CD14-positive monocyte (primary cell): ENCODE results near the gene CDH8. TPM values are rescaled to one million over a fixed set of nuclear protein-coding genes. Genes with fewer than 3 reads are reported as not detected.
"Not testable (repeated sequence)": the region's sequence is repeated elsewhere in the genome, so short reads cannot be mapped to it uniquely, and the experiment has no call there.

Source experiments
- DNase-seq, 3 donors: peaks; one replicate each; pipeline ENCODE4 v3.0.0-alpha.2; 2011 to 2022
- H2AFZ ChIP-seq: 2 replicates; pipeline ENCODE4 v1.6.0; 2012; ENCODE audit warnings: mild to moderate bottlenecking, low read depth, low read length, inconsistent platforms; ENCODE audit not compliant: insufficient read depth, poor library complexity, severe bottlenecking
- H3K27ac ChIP-seq, 2 donors: 1 replicate in 1 of 2; 2 replicates in 1 of 2; pipeline ENCODE4 v1.5.1; 2012 to 2013; ENCODE audit warnings: low read length in 2 of 2, control low read depth in 1 of 2, inconsistent platforms in 1 of 2, low read depth in 1 of 2, mild to moderate bottlenecking in 1 of 2
- H3K27me3 ChIP-seq, 2 donors: one replicate each; pipeline versions ENCODE4 v1.6.0 to v1.6.1; 2011 to 2013; ENCODE audit warnings: low read length in 2 of 2; ENCODE audit not compliant: control insufficient read depth in 2 of 2, insufficient read depth in 2 of 2
- H3K36me3 ChIP-seq, 2 donors: replicated peaks in 1 of 2; 1 replicate in 1 of 2; 2 replicates in 1 of 2; pipeline versions ENCODE4 v1.5.1 to v1.6.1; 2012 to 2013; ENCODE audit warnings: low read length in 2 of 2, control low read depth in 1 of 2, inconsistent platforms in 1 of 2, mild to moderate bottlenecking in 1 of 2; ENCODE audit not compliant: insufficient read depth in 2 of 2, control insufficient read depth in 1 of 2
- H3K4me1 ChIP-seq, 2 donors: 1 replicate in 1 of 2; 2 replicates in 1 of 2; pipeline versions ENCODE4 v1.5.1 to v1.6.1; 2012 to 2013; ENCODE audit warnings: low read length in 2 of 2, control low read depth in 1 of 2, inconsistent platforms in 1 of 2, mild to moderate bottlenecking in 1 of 2, moderate library complexity in 1 of 2; ENCODE audit not compliant: insufficient read depth in 2 of 2, control insufficient read depth in 1 of 2
- H3K4me2 ChIP-seq: replicated peaks from 2 replicates; pipeline ENCODE3; 2012; ENCODE audit warnings: low read length, moderate library complexity, mild to moderate bottlenecking; ENCODE audit not compliant: poor library complexity, severe bottlenecking; ENCODE audit errors: extremely low read depth
- H3K4me3 ChIP-seq, 3 experiments: fragments of 200-600 bp in 1 of 3; sonication (generic) in 1 of 3; replicated peaks in 1 of 3; 1 replicate in 2 of 3; 2 replicates in 1 of 3; pipeline ENCODE4 v1.5.1; 2011 to 2013; ENCODE audit warnings: low read length in 3 of 3, mild to moderate bottlenecking in 3 of 3, control low read depth in 2 of 3, low read depth in 2 of 3, inconsistent platforms in 1 of 3, moderate library complexity in 1 of 3
- H3K79me2 ChIP-seq: 2 replicates; pipeline ENCODE4 v1.6.0; 2012; ENCODE audit warnings: mild to moderate bottlenecking, control low read depth, inconsistent platforms, low read length, moderate library complexity; ENCODE audit not compliant: insufficient read depth
- H3K9ac ChIP-seq: 2 replicates; pipeline ENCODE4 v1.6.0; 2017; ENCODE audit warnings: low read length, mild to moderate bottlenecking; ENCODE audit not compliant: insufficient read depth, poor library complexity, severe bottlenecking
- H3K9me3 ChIP-seq, 2 donors: replicated peaks in 1 of 2; 1 replicate in 1 of 2; 2 replicates in 1 of 2; pipeline versions ENCODE4 v1.5.1 to v1.6.1; 2012 to 2013; ENCODE audit warnings: low read length in 2 of 2, control low read depth in 1 of 2; ENCODE audit not compliant: control insufficient read depth in 1 of 2, insufficient read depth in 1 of 2
- H4K20me1 ChIP-seq: 2 replicates; pipeline ENCODE4 v1.6.0; 2012; ENCODE audit warnings: mild to moderate bottlenecking, low read length, control low read depth, moderate library complexity; ENCODE audit not compliant: insufficient read depth
- H3K27ac Mint-ChIP-seq, 7 donors: one replicate each; pipeline ENCODE4 v1.8.0; 2020; ENCODE audit warnings: mild to moderate bottlenecking in 7 of 7, mixed read lengths in 7 of 7, moderate library complexity in 6 of 7, inconsistent platforms in 2 of 7
- H3K27me3 Mint-ChIP-seq, 3 donors: one replicate each; pipeline ENCODE4 v1.8.0; 2021 to 2022; ENCODE audit warnings: low read depth in 3 of 3, mild to moderate bottlenecking in 3 of 3, mixed read lengths in 3 of 3, moderate library complexity in 3 of 3, inconsistent platforms in 1 of 3
- H3K36me3 Mint-ChIP-seq, 2 donors: one replicate each; pipeline ENCODE4 v1.8.0; 2020; ENCODE audit warnings: mixed read lengths in 2 of 2, inconsistent platforms in 1 of 2, mild to moderate bottlenecking in 1 of 2
- H3K4me1 Mint-ChIP-seq: one replicate; pipeline ENCODE4 v1.8.0; 2020; ENCODE audit warnings: mild to moderate bottlenecking, mixed read lengths
- H3K4me3 Mint-ChIP-seq, 2 donors: one replicate each; pipeline ENCODE4 v1.8.0; 2020; ENCODE audit warnings: mild to moderate bottlenecking in 2 of 2, mixed read lengths in 2 of 2, moderate library complexity in 1 of 2
- H3K9me3 Mint-ChIP-seq, 7 donors: one replicate each; pipeline ENCODE4 v1.8.0; 2020 to 2022; ENCODE audit warnings: mixed read lengths in 7 of 7, mild to moderate bottlenecking in 6 of 7, moderate library complexity in 6 of 7, inconsistent platforms in 2 of 7
- CTCF ChIP-seq: fragments of 200-600 bp; IDR thresholded peaks from one replicate; pipeline ENCODE4 v1.8.0; 2022; ENCODE audit warnings: antibody characterized with exemption, mild to moderate bottlenecking
- WGBS: methylation state at CpG from one replicate; pipeline ENCODE4 v1.1.5; 2013; ENCODE audit warnings: missing lambda C conversion rate; ENCODE audit not compliant: insufficient coverage; 5-methylcytosine and 5-hydroxymethylcytosine counted together
- intact Hi-C, 2 donors: fragments of 100-400 bp; cut with micrococcal nuclease; formaldehyde crosslinking; loops; one replicate each; pipeline versions ENCODE4 v1.15.0 to v1.15.1; 2023
- polyA plus RNA-seq, 3 donors: library from polyadenylated mRNA; depleted of rRNA in 1 of 3; unstranded in 2 of 3; stranded (reverse) in 1 of 3; fragments of 300-500 nt in 2 of 3; fragments of >200 nt in 1 of 3; fragmentation: Illumina TruSeq in 2 of 3; gene quantifications; 1 replicate in 2 of 3; 2 replicates in 1 of 3; pipeline ENCODE4 v1.2.3, GENCODE V29; 2012 to 2021

The CDH8 gene
- polyA plus RNA-seq, 3 donors: not detected

GRCh38 chr16:61807551-61807950 lies 228.7 kb downstream of the CDH8 start:
- H3K36me3 Mint-ChIP-seq: no peaks in the 10 kb centered on the region
- WGBS: 100% methylated on average over 1 of the region's 3 CpGs
- no peaks in the 10 kb centered on the region for H3K27me3 Mint-ChIP-seq
- Histone ChIP-seq H3K9ac (no peak overlapping the region), H3K4me2 (no peak overlapping the region), H2AFZ (no peak overlapping the region), H4K20me1 (no peaks in the 10 kb centered on the region), H3K36me3 (no peaks in the 10 kb centered on the region), H3K27ac (no peak overlapping the region), H3K27me3 (no peaks in the 10 kb centered on the region), H3K4me1 (no peaks in the 10 kb centered on the region), H3K9me3 (no peaks in the 10 kb centered on the region), H3K4me3 (no peak overlapping the region), H3K79me2 (no peaks in the 10 kb centered on the region)
- no peak for DNase-seq
- peaks cover 0 to 7% (median 2%) of the 10 kb centered on the region in 7 donors for H3K9me3 Mint-ChIP-seq
- H3K4me1 Mint-ChIP-seq: no peaks in the 10 kb centered on the region
- intact Hi-C loops: no loop called here
- TF ChIP-seq CTCF: no peak
- no peak overlapping the region for H3K27ac Mint-ChIP-seq
- no peak overlapping the region for H3K4me3 Mint-ChIP-seq

GRCh38 chr16:61801217-61801616 lies 235.0 kb downstream of the CDH8 start:
- H4K20me1 ChIP-seq, DNase-seq, H3K36me3 ChIP-seq, H3K27me3 Mint-ChIP-seq, H3K27ac ChIP-seq, H3K4me1 ChIP-seq, H3K27me3 ChIP-seq, H3K9ac ChIP-seq, H3K4me2 ChIP-seq, H2AFZ ChIP-seq, H3K36me3 Mint-ChIP-seq, H3K4me1 Mint-ChIP-seq, H3K27ac Mint-ChIP-seq, H3K4me3 ChIP-seq, H3K9me3 ChIP-seq, H3K79me2 ChIP-seq, intact Hi-C loops, H3K4me3 Mint-ChIP-seq: not testable (repeated sequence)
- whole genome bisulfite sequencing: 100% methylated on average over 1 of the region's 10 CpGs
- H3K9me3 Mint-ChIP-seq: peaks cover 0 to 16% (median 2%) of the 10 kb centered on the region in 7 donors
